HG03460 (cell line): ENCODE measurements around the gene SLC10A3.

Source experiments
- ATAC-seq: cut with Tn5 transposase; IDR thresholded peaks from one replicate; pipeline ENCODE4 v1.9.1; 2021; ENCODE audit not compliant: unreplicated experiment

SLC10A3 gene

GRCh38 chrX:154441984-154442707 lies 48.3 kb downstream of the SLC10A3 start:
- no peak for ATAC-seq

DNA sequence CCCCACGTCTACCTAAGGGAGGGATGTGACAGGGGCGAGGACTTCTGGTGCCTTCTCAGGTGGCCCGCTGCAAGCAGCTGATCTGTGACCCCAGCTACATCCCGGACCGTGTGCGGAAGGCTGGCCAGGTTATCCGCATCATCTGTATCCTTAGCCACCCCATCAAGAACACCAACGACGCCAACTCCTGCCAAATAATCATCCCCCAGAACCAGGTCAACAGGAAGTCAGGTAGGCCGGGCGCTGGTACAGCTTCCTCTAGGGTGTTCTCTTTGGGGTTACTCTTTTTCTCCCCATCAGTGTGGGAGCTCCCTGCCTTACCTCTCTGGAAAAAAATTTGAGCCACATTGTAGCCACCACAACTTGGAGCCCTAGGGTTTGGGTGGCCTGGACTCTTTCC lies 48.9 kb downstream of the SLC10A3 start:
- no peak for ATAC-seq

GRCh38 chrX:154440623-154441357 lies 49.6 kb downstream of the SLC10A3 start:
- no peak for ATAC-seq

GRCh38 chrX:154439841-154440240 lies 50.6 kb downstream of the SLC10A3 start:
- no peak for ATAC-seq

DNA sequence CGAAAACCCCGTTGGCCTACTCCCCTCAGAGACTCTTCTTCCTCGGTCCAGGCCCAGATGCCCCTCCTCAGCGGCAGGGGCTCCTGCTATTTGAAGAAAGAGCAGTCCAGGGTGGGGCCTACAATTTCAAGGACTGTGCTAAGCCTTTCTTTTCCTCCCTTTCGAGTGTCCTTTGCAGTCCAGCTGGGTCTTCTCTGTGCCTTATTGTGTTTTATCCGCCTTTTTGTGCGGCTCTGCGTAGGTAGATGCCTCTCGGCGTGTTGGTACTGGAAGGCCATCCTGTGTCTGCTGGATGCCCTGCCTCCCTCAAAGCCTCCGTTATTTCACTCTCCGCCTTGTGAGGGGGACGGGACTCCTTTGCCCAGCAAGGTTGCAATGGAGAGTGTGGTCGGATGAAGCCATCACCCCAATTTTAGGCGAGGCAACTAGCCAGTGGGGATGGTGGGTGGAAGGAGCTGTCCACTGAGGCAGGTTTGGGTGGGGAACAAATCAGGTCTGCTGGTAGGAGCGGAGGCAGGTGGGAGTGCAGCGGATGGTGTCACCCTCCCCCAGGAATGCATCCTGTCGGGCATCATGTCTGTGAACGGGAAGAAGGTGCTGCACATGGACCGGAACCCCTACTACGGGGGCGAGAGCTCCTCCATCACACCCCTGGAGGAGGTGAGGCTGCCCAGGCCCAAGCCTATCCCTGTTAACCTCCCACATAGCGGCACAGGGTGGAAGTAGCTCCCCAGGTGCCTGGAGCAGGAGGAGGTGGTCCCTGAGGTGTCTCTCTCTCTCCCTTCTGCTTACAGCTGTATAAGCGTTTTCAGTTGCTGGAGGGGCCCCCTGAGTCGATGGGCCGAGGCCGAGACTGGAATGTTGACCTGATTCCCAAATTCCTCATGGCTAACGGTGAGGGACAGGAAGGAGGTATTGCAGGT lies 52.2 kb downstream of the SLC10A3 start:
- ATAC-seq: no peak
